Thyroid gland (tissue), 4 donors: ENCODE measurements around the gene PTPRN2.

Source experiments
- CTCF ChIP-seq, 6 experiments: fragments of 200-600 bp in 3 of 6; fragments of 450-650 bp in 3 of 6; sonication (generic) in 3 of 6; IDR thresholded peaks; one replicate each; pipeline ENCODE4 v1.5.1; 2016 to 2019; ENCODE audit warnings: antibody characterized with exemption in 6 of 6, mild to moderate bottlenecking in 2 of 6, inconsistent platforms in 1 of 6, moderate library complexity in 1 of 6
- POLR2A ChIP-seq, 2 donors: fragments of 450-650 bp; IDR thresholded peaks; one replicate each; pipeline ENCODE4 v1.6.1; 2017; ENCODE audit warnings: antibody characterized with exemption in 2 of 2, mild to moderate bottlenecking in 2 of 2, moderate library complexity in 1 of 2

- TF ChIP-seq POLR2A (IDR thresholded peaks at IDR 0.05) (no peak), CTCF (IDR thresholded peaks at IDR 0.05) (no peak)
Measured at GRCh38 chr7:158004123-158004490, 583.5 kb downstream of the PTPRN2 start.
